GM23248 (cell line): ENCODE measurements around the gene NRCAM.
"Not testable (repeated sequence)": the region's sequence is repeated elsewhere in the genome, so short reads cannot be mapped to it uniquely, and the experiment has no call there.

Source experiments
- EZH2 ChIP-seq: fragments of 200-600 bp; sonication (generic); IDR thresholded peaks from 2 replicates; pipeline ENCODE4 v1.6.1; 2018; ENCODE audit warnings: antibody characterized with exemption, mild to moderate bottlenecking; ENCODE audit not compliant: insufficient read depth, poor library complexity, severe bottlenecking
- EZH2phosphoT487 ChIP-seq: fragments of 200-600 bp; sonication (generic); IDR thresholded peaks from 2 replicates; pipeline ENCODE4 v1.6.1; 2018; ENCODE audit warnings: antibody characterized with exemption, moderate library complexity, mild to moderate bottlenecking, low read depth; ENCODE audit not compliant: insufficient read depth

GRCh38 chr7:108466322-108466721 is 10.1 kb upstream of the NRCAM start:
- TF ChIP-seq EZH2, EZH2phosphoT487: not testable (repeated sequence)
